ENCODE data around the gene HDAC4.

DNA sequence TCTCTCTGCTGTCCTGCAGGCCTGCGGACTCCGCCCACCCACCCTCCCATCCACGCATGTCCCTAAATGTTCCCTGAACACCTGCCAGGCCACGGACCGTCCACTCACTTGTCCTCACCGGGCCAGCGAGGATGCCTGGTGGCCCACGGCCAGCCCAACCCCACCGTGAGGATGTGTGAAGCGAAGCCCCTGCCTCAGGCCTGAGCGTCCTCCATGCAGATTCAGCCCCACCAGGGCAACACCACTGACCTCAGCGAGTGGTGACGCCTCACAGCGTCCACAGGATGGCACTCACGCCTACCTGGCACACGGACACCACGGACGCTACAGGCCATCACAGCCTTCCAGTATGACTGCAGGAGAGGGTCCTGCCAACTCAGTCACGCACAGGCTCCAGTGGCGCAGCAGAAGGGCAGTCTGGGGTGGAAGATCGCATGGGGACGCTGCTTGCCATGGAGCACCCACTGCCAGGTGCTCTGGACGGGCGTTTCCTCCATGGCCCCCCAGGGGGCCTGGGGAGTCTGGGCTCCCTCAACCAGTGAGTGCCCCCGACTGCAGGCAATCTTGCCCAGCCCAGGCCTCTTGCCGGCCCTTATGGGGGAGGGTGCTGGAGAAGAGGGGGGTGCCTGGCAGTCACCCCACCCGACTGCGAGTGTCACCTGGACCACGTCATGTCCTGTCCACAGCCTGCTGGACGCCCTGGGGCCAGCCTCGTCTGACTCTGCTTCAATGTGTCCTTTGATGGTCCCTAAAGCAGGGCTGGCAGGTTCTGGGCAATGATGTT is 25.4 kb downstream of the HDAC4 start:
- TF ChIP-seq, protein P1, sequence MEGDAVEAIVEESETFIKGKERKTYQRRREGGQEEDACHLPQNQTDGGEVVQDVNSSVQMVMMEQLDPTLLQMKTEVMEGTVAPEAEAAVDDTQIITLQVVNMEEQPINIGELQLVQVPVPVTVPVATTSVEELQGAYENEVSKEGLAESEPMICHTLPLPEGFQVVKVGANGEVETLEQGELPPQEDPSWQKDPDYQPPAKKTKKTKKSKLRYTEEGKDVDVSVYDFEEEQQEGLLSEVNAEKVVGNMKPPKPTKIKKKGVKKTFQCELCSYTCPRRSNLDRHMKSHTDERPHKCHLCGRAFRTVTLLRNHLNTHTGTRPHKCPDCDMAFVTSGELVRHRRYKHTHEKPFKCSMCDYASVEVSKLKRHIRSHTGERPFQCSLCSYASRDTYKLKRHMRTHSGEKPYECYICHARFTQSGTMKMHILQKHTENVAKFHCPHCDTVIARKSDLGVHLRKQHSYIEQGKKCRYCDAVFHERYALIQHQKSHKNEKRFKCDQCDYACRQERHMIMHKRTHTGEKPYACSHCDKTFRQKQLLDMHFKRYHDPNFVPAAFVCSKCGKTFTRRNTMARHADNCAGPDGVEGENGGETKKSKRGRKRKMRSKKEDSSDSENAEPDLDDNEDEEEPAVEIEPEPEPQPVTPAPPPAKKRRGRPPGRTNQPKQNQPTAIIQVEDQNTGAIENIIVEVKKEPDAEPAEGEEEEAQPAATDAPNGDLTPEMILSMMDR (IDR thresholded peaks at IDR 0.05; ENCODE audit: insufficient read depth, low read depth, low read length): no peak
- no peak for TF ChIP-seq EZH2 (IDR thresholded peaks at IDR 0.05; ENCODE audit: insufficient read depth, low read length)
